D341Med (cell line): ENCODE results near the gene GPR176.

Source experiments
- DNase-seq: peaks from one replicate; pipeline ENCODE4 v3.0.0; 2012; ENCODE audit warnings: low spot score

The GPR176 gene

GRCh38 chr15:39782441-39783138, 137.5 kb downstream of the GPR176 start, which contains the start of gene FSIP1:
Gene FSIP1 (minus strand): TSS chr15:39782841. CDS start chr15:39776524, 6,317 bp downstream.
- peak; percentile 99 for DNase-seq

- no peak for DNase-seq
These were observed 138.1 kb downstream of the GPR176 start for GRCh38 chr15:39781967-39782302.

GRCh38 chr15:39781147-39781966, 138.7 kb downstream of the GPR176 start:
- DNase-seq = no peak

- no peak for DNase-seq
These were observed 142.0 kb downstream of the GPR176 start for GRCh38 chr15:39778021-39778420.

GRCh38 chr15:39777496-39777895, 142.6 kb downstream of the GPR176 start:
- no peak for DNase-seq

GRCh38 chr15:39776068-39776467, 144.0 kb downstream of the GPR176 start:
- no peak for DNase-seq

- no peak for DNase-seq
These were observed 145.3 kb downstream of the GPR176 start for GRCh38 chr15:39774688-39775267.

- peak; percentile 37 for DNase-seq
These were observed 149.0 kb downstream of the GPR176 start for GRCh38 chr15:39770748-39771689.

GRCh38 chr15:39767921-39768320, 152.1 kb downstream of the GPR176 start:
- peak; percentile 70 for DNase-seq

- no peak for DNase-seq
These were observed 159.1 kb downstream of the GPR176 start for GRCh38 chr15:39761006-39761405.

- DNase-seq = no peak
These were observed 163.1 kb downstream of the GPR176 start for GRCh38 chr15:39756806-39757522.

- DNase-seq = no peak
These were observed 167.1 kb downstream of the GPR176 start for GRCh38 chr15:39752991-39753390.

GRCh38 chr15:39752246-39752645, 167.8 kb downstream of the GPR176 start:
- no peak for DNase-seq
